Measurements from ENCODE around the gene OTOF. TPM values are rescaled to one million over a fixed set of nuclear protein-coding genes. Genes with fewer than 3 reads are reported as not detected.

OTOF gene
- total and polyA plus RNA-seq, 2 experiments from 2014 or later: 0.10 to 0.33 TPM

- 96% methylated on average over 6 of the region's 8 CpGs for WGBS (ENCODE audit: low lambda C conversion rate, missing lambda C conversion rate)
- Histone ChIP-seq H4K20me1 (ENCODE audit: insufficient read depth, poor library complexity, severe bottlenecking) (no peaks in the 10 kb centered on the region), H2AFZ (no peak overlapping the region), H3K4me3 (no peak overlapping the region), H3K27me3 (no peaks in the 10 kb centered on the region), H3K36me3 (replicated peaks; ENCODE audit: insufficient read depth, low read depth) (no peaks in the 10 kb centered on the region), H3K9me3 (ENCODE audit: low read depth) (no peaks in the 10 kb centered on the region), H3K4me2 (no peak overlapping the region), H3K27ac (no peak overlapping the region), H3K79me2 (no peaks in the 10 kb centered on the region), H3K9me2 (replicated peaks; ENCODE audit: insufficient read depth) (no peaks in the 10 kb centered on the region), H3K4me1 (ENCODE audit: insufficient read depth) (peaks cover 4% of the 10 kb centered on the region)
- no peak for DNase-seq (ENCODE audit: low spot score)
- no peak for TF ChIP-seq EZH2 (IDR thresholded peaks at IDR 0.05; ENCODE audit: borderline replicate concordance)
- TF ChIP-seq CTCF (IDR thresholded peaks at IDR 0.05; ENCODE audit: poor library complexity): no peak
- no peak for TF ChIP-seq EZH2phosphoT487 (IDR thresholded peaks at IDR 0.05; ENCODE audit: low read depth, severe bottlenecking, unreplicated experiment)
Measured at GRCh38 chr2:26485725-26486418, 7.9 kb upstream of the OTOF start.

GRCh38 chr2:26485099-26485498 is 7.2 kb upstream of the OTOF start:
- no peak overlapping the region for H2AFZ ChIP-seq
- no peaks in the 10 kb centered on the region for H3K36me3 ChIP-seq (replicated peaks; ENCODE audit: insufficient read depth, low read depth)
- H3K79me2 ChIP-seq: no peaks in the 10 kb centered on the region
- 89% methylated on average over 2 of the region's 2 CpGs for WGBS (ENCODE audit: low lambda C conversion rate, missing lambda C conversion rate)
- no peaks in the 10 kb centered on the region for H3K9me2 ChIP-seq (replicated peaks; ENCODE audit: insufficient read depth)
- H3K4me3 ChIP-seq: no peak overlapping the region
- no peak for DNase-seq (ENCODE audit: low spot score)
- TF ChIP-seq EZH2phosphoT487 (IDR thresholded peaks at IDR 0.05; ENCODE audit: low read depth, severe bottlenecking, unreplicated experiment) (no peak), CTCF (IDR thresholded peaks at IDR 0.05; ENCODE audit: poor library complexity) (no peak)
- H3K4me2 ChIP-seq: no peak overlapping the region
- no peaks in the 10 kb centered on the region for H3K27me3 ChIP-seq
- no peak overlapping the region for H3K27ac ChIP-seq
- no peaks in the 10 kb centered on the region for H4K20me1 ChIP-seq (ENCODE audit: insufficient read depth, poor library complexity, severe bottlenecking)
- no peaks in the 10 kb centered on the region for H3K9me3 ChIP-seq (ENCODE audit: low read depth)
- peaks cover 6% of the 10 kb centered on the region for H3K4me1 ChIP-seq (ENCODE audit: insufficient read depth)

GRCh38 chr2:26484579-26484978 is 6.7 kb upstream of the OTOF start:
- Histone ChIP-seq H3K9me2 (replicated peaks; ENCODE audit: insufficient read depth) (no peaks in the 10 kb centered on the region), H3K79me2 (no peaks in the 10 kb centered on the region), H3K9me3 (ENCODE audit: low read depth) (no peaks in the 10 kb centered on the region), H3K36me3 (replicated peaks; ENCODE audit: insufficient read depth, low read depth) (no peaks in the 10 kb centered on the region), H3K27me3 (no peaks in the 10 kb centered on the region), H3K4me2 (no peak overlapping the region), H3K4me1 (ENCODE audit: insufficient read depth) (peaks cover 6% of the 10 kb centered on the region), H2AFZ (no peak overlapping the region), H4K20me1 (ENCODE audit: insufficient read depth, poor library complexity, severe bottlenecking) (no peaks in the 10 kb centered on the region), H3K27ac (no peak overlapping the region), H3K4me3 (no peak overlapping the region)
- WGBS (ENCODE audit: low lambda C conversion rate, missing lambda C conversion rate): 90% methylated on average over 4 of the region's 4 CpGs
- no peak for TF ChIP-seq EZH2phosphoT487 (IDR thresholded peaks at IDR 0.05; ENCODE audit: low read depth, severe bottlenecking, unreplicated experiment)
- TF ChIP-seq CTCF (IDR thresholded peaks at IDR 0.05; ENCODE audit: poor library complexity): no peak
- TF ChIP-seq EZH2 (IDR thresholded peaks at IDR 0.05; ENCODE audit: borderline replicate concordance): no peak
- DNase-seq (ENCODE audit: low spot score): no peak
